Colonic mucosa (tissue), 4 donors: ENCODE data around the gene USP49. TPM values are rescaled to one million over a fixed set of nuclear protein-coding genes. Genes with fewer than 3 reads are reported as not detected.

Experiments used
- DNase-seq: peaks from one replicate; pipeline ENCODE4 v3.0.0-alpha.2; 2020
- H3K27ac ChIP-seq: fragments of 200-600 bp; one replicate; pipeline ENCODE4 v1.8.0; 2021
- H3K27me3 ChIP-seq: fragments of 200-600 bp; one replicate; pipeline ENCODE4 v1.8.0; 2021
- H3K36me3 ChIP-seq: fragments of 200-600 bp; one replicate; pipeline ENCODE4 v1.8.0; 2021
- H3K4me1 ChIP-seq: fragments of 200-600 bp; one replicate; pipeline ENCODE4 v1.8.0; 2021; ENCODE audit warnings: mild to moderate bottlenecking
- H3K4me3 ChIP-seq: fragments of 200-600 bp; one replicate; pipeline ENCODE4 v1.8.0; 2021
- H3K9ac ChIP-seq, 2 donors: one replicate each; pipeline ENCODE4 v1.7.0; 2013; ENCODE audit warnings: control low read depth in 2 of 2, low read depth in 2 of 2, low read length in 2 of 2
- H3K9me3 ChIP-seq: fragments of 200-600 bp; one replicate; pipeline ENCODE4 v1.8.0; 2021
- intact Hi-C: fragments of 100-400 bp; cut with DNase I; formaldehyde crosslinking; loops from one replicate; pipeline ENCODE4 v1.14.1; 2022
- total RNA-seq, 2 donors: library from RNA; stranded (reverse); fragmentation: NEBNext Ultra II Directional in 1 of 2; extraction: Animal tissue kit (Norgen Biotek cat#: 25700) in 1 of 2; gene quantifications; one replicate each; pipeline ENCODE4 v1.2.1, GENCODE V29; 2021
- TF ChIP-seq, protein P1 (sequence below): fragments of 200-600 bp; IDR thresholded peaks from one replicate; pipeline ENCODE4 v1.8.0; 2022; ENCODE audit warnings: antibody characterized with exemption, mild to moderate bottlenecking
- donor health status: healthy.
- donor health status: DM: no; HTN: no; CAD: no.
- donor health status: DM: no; HTN: no; CAD: no.

Gene USP49
- total RNA-seq, 2 donors from 2014 or later: 1.7 to 2.9 TPM

GRCh38 chr6:41744236-41744787 is 150.9 kb downstream of the USP49 start:
- intact Hi-C loops: no loop called here
- H3K36me3 ChIP-seq: no peaks in the 10 kb centered on the region
- no peak overlapping the region for H3K9ac ChIP-seq
- no peaks in the 10 kb centered on the region for H3K27me3 ChIP-seq
- H3K4me1 ChIP-seq: no peaks in the 10 kb centered on the region
- TF ChIP-seq, protein P1, sequence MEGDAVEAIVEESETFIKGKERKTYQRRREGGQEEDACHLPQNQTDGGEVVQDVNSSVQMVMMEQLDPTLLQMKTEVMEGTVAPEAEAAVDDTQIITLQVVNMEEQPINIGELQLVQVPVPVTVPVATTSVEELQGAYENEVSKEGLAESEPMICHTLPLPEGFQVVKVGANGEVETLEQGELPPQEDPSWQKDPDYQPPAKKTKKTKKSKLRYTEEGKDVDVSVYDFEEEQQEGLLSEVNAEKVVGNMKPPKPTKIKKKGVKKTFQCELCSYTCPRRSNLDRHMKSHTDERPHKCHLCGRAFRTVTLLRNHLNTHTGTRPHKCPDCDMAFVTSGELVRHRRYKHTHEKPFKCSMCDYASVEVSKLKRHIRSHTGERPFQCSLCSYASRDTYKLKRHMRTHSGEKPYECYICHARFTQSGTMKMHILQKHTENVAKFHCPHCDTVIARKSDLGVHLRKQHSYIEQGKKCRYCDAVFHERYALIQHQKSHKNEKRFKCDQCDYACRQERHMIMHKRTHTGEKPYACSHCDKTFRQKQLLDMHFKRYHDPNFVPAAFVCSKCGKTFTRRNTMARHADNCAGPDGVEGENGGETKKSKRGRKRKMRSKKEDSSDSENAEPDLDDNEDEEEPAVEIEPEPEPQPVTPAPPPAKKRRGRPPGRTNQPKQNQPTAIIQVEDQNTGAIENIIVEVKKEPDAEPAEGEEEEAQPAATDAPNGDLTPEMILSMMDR: no peak
- DNase-seq: no peak
- H3K27ac ChIP-seq: no peak overlapping the region
- H3K4me3 ChIP-seq: no peak overlapping the region
- no peaks in the 10 kb centered on the region for H3K9me3 ChIP-seq

- intact Hi-C loops: no loop called here
- no peaks in the 10 kb centered on the region for H3K36me3 ChIP-seq
- no peak overlapping the region for H3K9ac ChIP-seq
- no peak overlapping the region for H3K4me3 ChIP-seq
- no peak overlapping the region for H3K27ac ChIP-seq
- H3K27me3 ChIP-seq: no peaks in the 10 kb centered on the region
- TF ChIP-seq, protein P1: no peak
- no peaks in the 10 kb centered on the region for H3K4me1 ChIP-seq
- no peaks in the 10 kb centered on the region for H3K9me3 ChIP-seq
- no peak for DNase-seq
These were observed 151.6 kb downstream of the USP49 start for GRCh38 chr6:41743406-41744235.

DNA sequence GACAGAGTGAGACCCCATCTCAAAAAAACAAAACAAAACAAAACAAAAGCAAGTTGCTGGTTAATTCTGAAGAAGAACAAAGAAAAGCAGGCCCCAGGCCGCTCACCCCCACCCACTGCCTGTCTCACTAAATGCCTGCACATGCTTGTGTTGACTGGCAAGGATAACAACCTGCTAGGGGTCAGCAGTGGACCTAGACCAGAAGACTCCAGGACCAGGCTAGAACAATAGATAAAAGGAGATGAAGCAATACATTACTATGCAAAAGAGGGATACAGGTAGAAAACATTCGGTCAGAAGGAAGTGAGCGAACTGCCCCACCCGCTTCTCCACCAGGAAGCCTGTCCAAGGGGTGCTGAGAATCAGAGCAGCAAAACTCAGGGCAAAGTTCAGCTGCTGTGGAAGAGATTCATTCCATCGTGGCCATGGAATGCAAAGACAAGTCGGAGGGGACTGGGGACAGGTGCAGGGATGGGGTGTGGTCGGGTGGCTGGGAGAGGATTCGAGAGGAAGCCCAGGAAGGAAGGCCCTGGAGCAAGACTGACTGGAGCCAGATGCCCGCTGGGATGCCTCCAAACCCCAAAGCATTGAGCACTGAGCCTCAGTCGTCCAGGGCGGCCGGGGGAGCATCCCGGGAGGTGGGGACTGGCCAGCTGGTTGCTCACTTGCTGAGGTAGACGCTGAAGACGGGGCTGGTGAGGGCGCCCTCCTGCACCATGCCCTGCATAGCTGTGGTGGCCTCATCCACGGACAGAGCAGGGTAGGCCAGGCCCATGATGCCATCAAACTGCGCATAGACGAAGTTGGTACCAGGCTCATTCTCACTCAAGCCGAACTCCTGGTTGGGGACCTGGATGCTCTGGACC is 153.3 kb downstream of the USP49 start:
- no peaks in the 10 kb centered on the region for H3K4me1 ChIP-seq
- no peaks in the 10 kb centered on the region for H3K27me3 ChIP-seq
- TF ChIP-seq, protein P1: no peak
- peak overlapping the region; percentile 86 for H3K27ac ChIP-seq
- H3K9ac ChIP-seq: peak overlapping the region in 1 of 2 donors; percentile 68
- intact Hi-C loops: no loop called here
- peak; percentile 84 for DNase-seq
- H3K9me3 ChIP-seq: no peaks in the 10 kb centered on the region
- H3K36me3 ChIP-seq: no peaks in the 10 kb centered on the region
- no peak overlapping the region for H3K4me3 ChIP-seq

- intact Hi-C loops: no loop called here
- TF ChIP-seq, protein P1: no peak
- no peaks in the 10 kb centered on the region for H3K9me3 ChIP-seq
- H3K4me3 ChIP-seq: no peak overlapping the region
- H3K9ac ChIP-seq: peak overlapping the region; percentile 3 to 68
- H3K4me1 ChIP-seq: peaks cover 4% of the 10 kb centered on the region
- no peaks in the 10 kb centered on the region for H3K27me3 ChIP-seq
- H3K36me3 ChIP-seq: no peaks in the 10 kb centered on the region
- H3K27ac ChIP-seq: peak overlapping the region; percentile 86
- DNase-seq: no peak
These were observed 154.6 kb downstream of the USP49 start for GRCh38 chr6:41740366-41741162.

Other genes with a start within 250 kb of the USP49 start
- 10 to 100 TPM; 16.9 to 21.7 TPM for gene TFEB, start 159.8 kb downstream of the USP49 start, total RNA-seq
- 1 to 10 TPM in 1 of 2 donors, not detected in 1; 1.7 TPM for gene PGC, start 148.0 kb downstream of the USP49 start, total RNA-seq
- gene FRS3, start 115.5 kb downstream of the USP49 start, total RNA-seq: 1 to 10 TPM; 2.7 to 3.4 TPM
- gene PRICKLE4, start 114.6 kb downstream of the USP49 start, total RNA-seq: 1 to 10 TPM; 1.8 to 4.8 TPM
- gene TOMM6, start 107.7 kb downstream of the USP49 start, total RNA-seq: 100 to 1,000 TPM; 109 to 200 TPM
- gene MED20, start 25.8 kb upstream of the USP49 start, total RNA-seq: 10 to 100 TPM; 15.0 to 22.9 TPM
- 10 to 100 TPM; 10.4 to 16.4 TPM for gene BYSL, start 26.1 kb upstream of the USP49 start, total RNA-seq
- gene CCND3, start 46.4 kb upstream of the USP49 start, total RNA-seq: 10 to 100 TPM; 86.2 to 92.3 TPM
- gene TAF8, start 155.1 kb upstream of the USP49 start, total RNA-seq: 10 to 100 TPM; 20.5 to 21.2 TPM
- 10 to 100 TPM; 35.1 to 42.3 TPM for gene C6orf132, start 247.2 kb upstream of the USP49 start, total RNA-seq